ENCODE measurements around the gene ACY1. TPM values are rescaled to one million over a fixed set of nuclear protein-coding genes. Genes with fewer than 3 reads are reported as not detected.

ACY1 gene
- total RNA-seq, 1 experiment from 2014 or later, result 62.6 TPM

GRCh38 chr3:51947215-51947900, 36.0 kb upstream of the ACY1 start:
- no peak overlapping the region for H3T11ph ChIP-seq (ENCODE audit: low read length)
- DNase-seq, result no peak
- Mint-ChIP-seq H3K4me3 (no peak overlapping the region), H3K27me3 (ENCODE audit: low read depth) (peaks cover 95% of the 10 kb centered on the region), H3K4me1 (peaks cover 3 to 5% of the 10 kb centered on the region in 2 experiments; a peak in 1 of 4 replicates), H3K9me3 (no peaks in the 10 kb centered on the region), H3K36me3 (ENCODE audit: insufficient read depth in 1 of 3, low read depth in 3 of 3) (no peaks in the 10 kb centered on the region), H3K27ac (peak overlapping the region in 1 of 3 experiments; percentile 75; a peak in 1 of 7 replicates)
- H3K27ac ChIP-seq (ENCODE audit: insufficient read length, low read depth, low read length), result no peak overlapping the region
- H4K20me1 ChIP-seq (ENCODE audit: control insufficient read depth, insufficient read depth, insufficient read length), result peaks cover 6% of the 10 kb centered on the region
- no peak for TF ChIP-seq CTCF (conservative IDR thresholded peaks at IDR 0.05)
- no peaks in the 10 kb centered on the region for H3K79me1 ChIP-seq (ENCODE audit: insufficient read depth, low read depth, low read length, poor library complexity, severe bottlenecking)
- H2BK20ac ChIP-seq (ENCODE audit: low read depth, low read length, poor library complexity, severe bottlenecking), result no peak overlapping the region
- H3K23ac ChIP-seq (ENCODE audit: insufficient read length, low read depth, low read length), result no peak overlapping the region
- H2BK15ac ChIP-seq (ENCODE audit: low read depth, low read length), result no peak overlapping the region
- no peaks in the 10 kb centered on the region; the same call in 1 of the 2 replicates for H3K27me3 ChIP-seq (ENCODE audit: insufficient read depth, low read length)
- no peaks in the 10 kb centered on the region for H3K79me2 ChIP-seq (ENCODE audit: insufficient read depth, low read length)
- H3K4me1 ChIP-seq (ENCODE audit: insufficient read depth, low read length), result no peaks in the 10 kb centered on the region
- no peak overlapping the region for H2AK5ac ChIP-seq (ENCODE audit: insufficient read length, low read length)
- no peak overlapping the region for H4K8ac ChIP-seq (replicated peaks; ENCODE audit: insufficient read length, low read depth, low read length)
- no peak overlapping the region for H2BK12ac ChIP-seq (ENCODE audit: insufficient read length, low read depth, low read length)
- H4K5ac ChIP-seq (ENCODE audit: insufficient read length, low read depth, low read length), result no peak overlapping the region
- H3K4me2 ChIP-seq (ENCODE audit: insufficient read depth, insufficient read length, low read length), result no peak overlapping the region
- peaks cover 4% of the 10 kb centered on the region for H3K23me2 ChIP-seq (ENCODE audit: insufficient read length, low read depth, low read length, poor library complexity, severe bottlenecking)
- WGBS (ENCODE audit: extremely low coverage, insufficient read length, low lambda C conversion rate), result no CpG with 5 or more reads among the region's 13 CpGs
- no peaks in the 10 kb centered on the region for H3K9me3 ChIP-seq (ENCODE audit: control insufficient read depth, low read depth, low read length)
- H2BK5ac ChIP-seq (ENCODE audit: insufficient read length, low read length), result no peak overlapping the region
- H3K4ac ChIP-seq (ENCODE audit: low read depth, low read length), result no peak overlapping the region; the same call in 1 of the 2 replicates
- H2AFZ ChIP-seq (ENCODE audit: low read length), result no peak overlapping the region
- H3K18ac ChIP-seq (ENCODE audit: insufficient read length, low read depth, low read length), result no peak overlapping the region
- no peak overlapping the region for H3K9ac ChIP-seq (ENCODE audit: extremely low read depth, insufficient read length, low read length)
- H3K14ac ChIP-seq (ENCODE audit: insufficient read depth, low read length), result no peak overlapping the region
- no peak overlapping the region for H4K91ac ChIP-seq (ENCODE audit: insufficient read length, low read depth, low read length)
- H3K56ac ChIP-seq (ENCODE audit: insufficient read length, low read depth, low read length), result no peak overlapping the region
- H2BK120ac ChIP-seq (ENCODE audit: low read depth, low read length, poor library complexity, severe bottlenecking), result no peak overlapping the region

Data from H9 (cell line).